HUDEP-2 (cell line): ENCODE data around the gene RHBDD1.

Experiments
- DNase-seq, 76 experiments: peaks; one replicate each; lab custom pipeline; 2025; ENCODE audit not compliant: unreplicated experiment in 76 of 76; lab: John Stamatoyannopoulos, UW

The RHBDD1 gene

DNA sequence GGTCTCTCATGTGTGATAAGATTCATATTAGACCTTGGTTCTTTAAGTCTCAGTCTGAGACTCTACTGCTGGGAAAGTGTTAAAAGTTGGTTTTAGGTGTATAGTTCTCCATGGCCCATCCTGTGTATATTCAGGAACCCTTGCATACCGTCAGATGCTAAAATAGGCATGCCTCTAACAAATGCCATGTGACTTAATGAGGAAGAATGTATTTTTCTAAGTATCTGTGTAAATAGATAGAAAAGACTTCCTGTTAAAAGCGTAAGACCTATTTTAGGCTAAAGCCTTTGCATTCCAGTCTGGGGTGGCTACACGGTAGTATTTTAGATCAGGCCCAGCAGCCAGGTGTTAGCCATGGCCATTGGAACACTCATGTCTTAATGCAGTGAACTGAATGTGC, 73.3 kb downstream of the RHBDD1 start:
- no peak for DNase-seq

DNA sequence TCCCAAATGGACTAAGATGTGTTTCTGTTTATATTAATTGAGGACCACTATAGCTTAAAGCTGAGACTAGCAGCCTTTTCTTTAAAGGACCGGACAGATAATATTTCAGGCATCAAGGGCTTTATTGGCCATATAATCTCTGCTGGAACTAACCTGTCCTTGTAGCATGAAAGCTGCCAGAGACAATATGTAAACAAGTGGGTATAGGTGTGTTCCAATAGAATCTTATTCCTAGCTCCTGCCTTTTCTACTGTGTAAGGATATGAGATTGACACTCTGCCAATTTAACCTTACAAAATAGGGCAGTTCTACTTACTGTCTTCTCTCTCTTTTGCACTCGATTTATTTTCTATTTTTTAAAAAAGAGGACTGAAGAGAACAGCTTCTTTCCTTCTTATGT, 74.0 kb downstream of the RHBDD1 start:
- no peak for DNase-seq

DNA sequence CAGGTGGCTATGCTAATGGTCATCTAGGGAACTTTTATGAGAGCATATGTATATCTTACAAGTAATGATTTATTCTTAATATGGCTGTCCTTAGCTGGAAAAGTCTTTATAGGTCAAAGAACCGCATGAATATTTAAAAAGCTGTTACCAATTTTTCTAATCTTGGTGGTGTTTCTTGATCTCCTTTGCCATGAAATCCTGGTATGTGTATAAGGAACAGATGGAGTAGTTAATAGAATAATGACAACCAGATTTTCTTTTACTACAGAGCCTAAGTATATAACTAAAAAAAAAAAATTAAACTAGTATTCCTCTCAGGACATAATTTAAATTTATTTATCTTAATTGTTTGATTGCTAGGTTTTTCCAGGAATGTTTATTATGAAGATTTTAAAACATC, 74.5 kb downstream of the RHBDD1 start:
- DNase-seq = no peak

DNA sequence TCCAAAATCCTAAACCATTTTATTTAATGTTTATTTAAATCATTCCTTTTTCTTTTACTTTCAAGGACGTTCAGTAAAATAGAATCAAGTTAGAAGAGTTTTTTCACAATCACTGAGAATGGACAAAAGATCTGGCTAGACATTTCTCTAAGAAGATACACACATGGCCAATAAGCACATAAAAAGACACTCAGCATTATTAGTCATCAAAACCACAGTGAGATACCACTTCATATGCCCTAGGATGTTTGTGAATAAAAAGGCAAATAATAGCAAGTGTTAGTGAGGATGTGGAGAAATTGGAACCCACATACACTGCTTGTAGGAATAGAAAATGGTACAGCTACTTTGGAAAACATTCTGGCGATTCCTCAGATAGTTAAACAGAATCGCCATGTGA, 76.1 kb downstream of the RHBDD1 start:
- no peak for DNase-seq

DNA sequence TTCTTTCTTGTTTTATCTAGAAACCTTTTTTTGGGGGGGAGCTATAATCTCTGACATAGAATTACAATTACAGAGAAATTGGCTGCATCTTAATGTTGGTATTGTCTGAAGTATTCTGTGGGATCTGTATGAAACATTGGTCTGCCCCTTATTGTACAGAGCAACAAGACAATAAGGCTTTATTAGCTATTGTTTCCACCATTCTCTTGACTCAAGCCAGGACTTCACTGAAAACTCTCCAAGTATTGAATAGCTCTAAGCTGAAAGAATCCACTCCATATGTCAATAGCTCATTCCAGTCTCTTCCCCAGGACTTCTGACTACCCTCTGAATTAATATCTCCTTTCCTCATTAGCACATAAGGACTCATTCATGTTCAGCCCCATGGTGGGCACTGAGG, 77.8 kb downstream of the RHBDD1 start:
- no peak for DNase-seq

DNA sequence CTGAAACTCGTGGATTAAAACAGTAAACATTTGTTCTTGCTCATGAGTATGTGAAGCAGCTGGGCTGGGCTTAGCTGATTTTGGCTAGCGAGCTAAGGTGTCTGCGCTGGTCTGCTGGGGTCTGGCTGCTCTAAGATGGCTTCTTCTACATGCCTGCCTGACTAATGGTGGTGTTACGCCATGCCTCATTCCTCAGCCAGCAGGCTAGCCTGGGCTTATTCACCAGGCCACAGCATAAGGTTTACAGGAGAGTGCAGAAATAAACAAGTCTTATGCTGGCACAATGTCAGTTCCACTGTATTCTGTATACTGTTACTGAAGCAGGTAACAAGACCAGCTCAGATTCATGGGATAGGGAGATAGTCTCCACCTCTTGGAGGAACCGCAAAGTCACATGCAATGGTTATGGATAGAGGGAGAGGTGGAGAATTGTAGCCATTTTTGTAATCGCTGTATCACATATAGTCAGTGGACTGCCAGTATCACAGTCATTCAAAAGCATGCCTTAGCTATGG, 80.0 kb downstream of the RHBDD1 start:
- no peak for DNase-seq

DNA sequence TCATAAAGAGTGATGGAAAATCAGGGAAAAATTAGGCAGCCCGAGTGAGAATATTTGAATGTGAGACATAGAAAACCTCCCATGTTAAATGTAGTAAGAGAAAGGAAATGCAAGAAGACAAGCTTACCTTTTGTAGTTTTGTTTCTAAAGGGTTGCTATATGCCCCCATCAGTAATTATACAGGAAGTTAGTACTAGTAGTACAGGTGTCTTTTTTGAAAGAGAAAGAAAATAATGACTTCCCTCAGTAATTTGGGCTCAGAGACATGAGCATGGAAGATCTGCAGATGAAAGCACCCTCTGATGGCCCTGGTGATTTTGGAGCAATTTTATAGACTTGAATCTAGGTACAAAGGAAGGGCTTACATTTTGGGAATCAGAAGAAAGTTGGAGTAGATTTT, 80.8 kb downstream of the RHBDD1 start:
- DNase-seq = no peak

DNA sequence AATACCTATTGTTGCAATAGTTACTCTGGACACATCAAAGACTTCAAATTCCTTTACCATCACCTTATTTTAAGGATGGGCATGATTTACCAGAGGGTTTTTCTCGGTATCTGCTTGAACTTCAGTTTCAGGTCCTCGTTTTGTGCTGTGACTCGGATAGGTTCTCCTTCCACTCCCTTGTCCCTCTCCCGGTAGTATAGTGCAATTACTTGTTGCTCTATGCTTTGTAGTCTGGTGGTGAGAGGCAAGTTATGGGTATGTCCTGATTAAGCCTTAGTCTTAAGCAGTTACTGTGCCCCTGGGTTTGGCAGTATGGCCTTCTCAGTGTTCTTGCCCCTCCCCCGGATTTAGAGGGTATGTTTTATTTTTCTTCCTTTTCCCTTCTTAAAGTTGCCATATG, 96.6 kb downstream of the RHBDD1 start:
- DNase-seq = no peak

DNA sequence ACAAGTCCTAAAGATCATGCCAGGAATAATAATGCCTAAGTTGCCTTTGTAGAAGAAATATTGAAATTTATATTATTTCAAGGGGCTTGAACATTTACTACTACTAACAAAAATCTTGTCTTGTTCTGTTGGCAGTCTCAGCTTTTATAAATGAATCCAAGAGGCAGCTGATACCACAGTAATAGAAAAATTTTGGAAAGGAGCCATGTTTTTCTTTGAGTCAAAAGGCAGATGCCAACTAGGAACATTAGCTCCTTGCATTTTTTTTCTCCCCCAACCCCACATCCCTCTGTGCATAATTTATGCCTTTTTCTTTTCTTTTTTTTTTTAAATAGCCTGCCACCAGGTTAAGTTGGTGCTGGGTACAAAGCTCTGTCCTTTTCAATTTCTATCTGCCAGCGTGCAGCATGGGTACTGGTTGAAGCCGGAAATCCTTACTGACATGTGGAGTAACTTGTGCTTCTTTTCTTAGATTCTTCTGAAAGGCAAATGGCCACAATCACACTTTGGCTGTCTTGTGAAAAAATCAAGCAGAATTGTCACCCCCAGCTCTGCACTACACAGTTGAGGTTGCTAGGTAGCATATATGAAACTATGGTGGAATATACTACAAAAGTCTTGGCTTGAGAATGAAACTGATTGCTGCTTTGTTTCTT, 98.8 kb downstream of the RHBDD1 start:
- DNase-seq = no peak

DNA sequence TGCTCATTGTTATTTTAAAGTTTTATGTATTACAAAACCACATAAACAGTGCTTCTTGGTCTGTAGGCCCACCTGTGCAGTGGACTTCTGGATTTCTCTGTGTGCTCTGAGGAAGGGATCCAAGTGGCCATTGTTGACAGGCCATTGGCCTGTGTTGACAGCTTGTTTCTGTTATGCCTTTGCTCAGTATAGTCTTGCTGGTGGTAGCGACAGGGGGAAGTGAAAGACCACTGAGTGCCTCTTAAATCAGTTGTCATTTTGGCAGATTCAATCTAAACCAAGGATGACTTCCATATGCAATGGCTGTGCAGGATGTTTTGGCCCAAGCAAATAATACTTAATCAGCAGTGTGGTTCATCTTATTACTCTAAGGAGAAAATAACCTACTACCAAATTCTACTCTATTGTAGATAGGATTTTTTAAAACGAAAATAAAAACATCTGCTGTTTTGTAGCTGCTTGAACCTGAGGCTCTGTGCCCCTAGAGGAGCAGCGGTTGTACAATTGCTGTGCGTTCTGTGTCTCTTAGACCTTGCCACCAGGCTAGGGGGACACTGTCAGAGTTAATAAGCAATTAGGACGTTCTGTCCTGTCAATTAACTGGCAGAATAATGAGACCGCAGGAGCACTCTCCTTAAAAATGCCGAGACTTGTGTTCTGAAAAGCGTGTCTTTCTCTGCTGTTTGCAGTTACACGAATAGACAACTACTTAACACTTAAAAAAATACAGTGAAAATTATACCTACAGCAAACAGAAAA, 108.2 kb downstream of the RHBDD1 start:
- no peak for DNase-seq

DNA sequence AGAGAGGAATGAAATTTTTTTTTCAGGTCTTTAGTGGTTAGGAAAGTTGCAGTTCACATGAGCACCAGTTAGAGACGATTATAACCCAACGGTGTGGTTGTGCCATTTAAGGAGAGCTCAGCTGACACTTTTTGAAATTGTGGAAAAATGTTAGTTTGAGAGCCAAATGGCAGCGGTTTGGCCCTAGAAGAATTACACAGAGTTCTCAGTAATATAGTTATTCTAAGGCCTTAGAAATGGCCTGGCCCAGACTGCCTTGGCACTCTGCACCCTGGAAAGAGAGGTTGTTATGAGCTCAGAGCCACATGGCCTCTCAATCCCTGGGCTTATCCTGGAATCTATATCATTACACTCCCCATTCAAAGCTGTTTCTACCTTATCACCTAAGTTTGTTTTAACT, 117.4 kb downstream of the RHBDD1 start:
- DNase-seq = no peak

DNA sequence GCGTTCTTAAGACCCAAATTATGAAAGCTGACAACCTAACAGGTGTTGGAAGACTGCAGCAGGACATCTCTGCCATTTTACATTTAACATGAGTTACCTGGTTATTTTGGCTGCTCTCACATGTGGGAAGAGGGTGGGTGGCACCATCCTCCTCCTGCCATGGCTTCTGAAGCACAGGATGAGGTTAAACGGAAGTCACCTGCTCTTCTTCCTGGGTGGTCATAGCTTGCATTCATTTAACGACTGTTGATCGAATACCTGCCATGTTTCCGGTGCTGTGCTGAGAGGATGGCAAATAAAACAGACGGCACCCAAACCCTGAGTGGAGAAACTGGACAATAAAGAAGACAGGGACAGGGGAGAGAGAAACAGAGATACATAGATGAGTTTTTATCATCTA, 118.0 kb downstream of the RHBDD1 start:
- no peak for DNase-seq

DNA sequence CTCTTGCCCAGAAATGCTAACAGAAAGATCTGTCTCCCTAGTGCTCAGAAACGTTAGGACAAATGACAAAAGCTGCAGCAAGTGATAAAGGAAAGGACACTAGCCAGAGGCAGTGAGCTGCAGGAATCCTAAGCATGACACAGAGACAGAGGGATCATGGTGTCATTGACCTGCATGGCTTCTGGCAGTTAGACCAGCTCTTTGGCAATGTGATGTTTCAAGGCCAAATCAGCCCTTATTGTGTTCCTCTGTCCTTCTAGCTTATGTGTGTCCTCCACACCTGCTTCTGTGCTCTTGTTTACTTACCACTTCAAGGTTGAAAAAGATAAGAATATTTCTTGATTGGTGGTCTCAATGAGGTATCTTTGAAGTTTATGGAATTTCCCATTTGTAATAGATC, 120.8 kb downstream of the RHBDD1 start:
- no peak for DNase-seq

DNA sequence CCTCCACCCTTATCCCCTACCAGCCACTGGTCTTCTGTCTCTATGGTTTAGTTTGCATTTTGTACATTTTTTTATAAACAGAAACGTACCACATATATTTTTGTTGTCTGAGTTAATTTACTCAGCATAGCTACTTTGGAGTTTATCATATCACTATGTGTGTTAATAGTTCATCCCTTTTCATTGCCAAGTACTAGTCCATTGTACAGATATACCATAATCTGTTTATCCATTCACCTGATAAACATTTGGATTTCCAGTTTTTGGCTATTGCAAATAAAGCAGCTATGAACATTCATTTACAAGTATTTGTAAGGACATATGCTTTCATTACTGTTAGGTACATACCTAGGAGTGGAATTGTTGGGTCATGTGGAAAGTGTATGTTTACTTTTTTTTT, 123.6 kb downstream of the RHBDD1 start:
- no peak for DNase-seq

DNA sequence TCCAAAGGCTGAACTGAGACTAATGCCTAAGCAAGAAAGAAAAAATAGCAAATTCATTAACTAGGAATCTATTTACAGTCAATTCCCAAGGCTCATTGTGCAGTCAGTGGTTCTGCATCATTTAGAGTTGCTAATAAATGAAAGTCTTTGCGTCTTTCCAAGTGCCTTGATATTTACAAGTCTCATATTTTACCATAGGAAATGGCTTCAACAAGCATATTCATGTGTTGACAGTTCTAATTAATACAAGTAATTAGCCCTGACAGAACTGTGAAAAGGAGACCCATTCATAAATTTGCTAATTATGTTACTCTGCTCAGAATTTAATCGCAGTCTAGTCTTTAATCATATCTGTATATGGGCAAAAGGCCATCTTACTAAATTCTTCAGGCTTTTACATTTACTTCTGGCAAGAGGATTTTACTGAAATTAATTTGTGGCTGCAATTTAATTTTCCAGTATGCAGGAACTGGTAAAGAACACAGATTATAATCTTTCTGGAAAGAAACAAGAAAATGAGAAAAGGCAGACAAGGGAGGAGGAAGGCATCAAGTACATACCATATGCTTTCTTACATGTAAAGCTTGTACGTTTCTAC, 126.4 kb downstream of the RHBDD1 start:
- DNase-seq = no peak

DNA sequence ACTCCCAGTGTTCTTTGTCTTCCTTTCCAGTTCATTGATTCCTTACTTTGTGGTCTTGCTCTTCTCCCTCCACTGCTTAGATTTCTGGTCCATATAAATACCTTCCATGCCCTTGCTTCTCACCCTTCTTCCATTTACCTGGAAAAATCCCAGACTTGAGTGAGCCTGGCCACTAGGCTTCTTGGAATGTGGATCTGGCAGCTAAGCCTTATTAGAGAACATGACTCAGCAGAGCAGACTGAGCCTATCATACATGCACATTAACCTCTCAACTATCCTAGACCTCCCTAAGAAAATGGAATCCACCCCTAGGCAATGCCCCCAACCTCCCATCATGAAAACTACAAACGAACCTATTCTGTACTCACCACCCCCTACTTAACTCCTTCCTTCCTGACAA, 127.7 kb downstream of the RHBDD1 start:
- DNase-seq = no peak

DNA sequence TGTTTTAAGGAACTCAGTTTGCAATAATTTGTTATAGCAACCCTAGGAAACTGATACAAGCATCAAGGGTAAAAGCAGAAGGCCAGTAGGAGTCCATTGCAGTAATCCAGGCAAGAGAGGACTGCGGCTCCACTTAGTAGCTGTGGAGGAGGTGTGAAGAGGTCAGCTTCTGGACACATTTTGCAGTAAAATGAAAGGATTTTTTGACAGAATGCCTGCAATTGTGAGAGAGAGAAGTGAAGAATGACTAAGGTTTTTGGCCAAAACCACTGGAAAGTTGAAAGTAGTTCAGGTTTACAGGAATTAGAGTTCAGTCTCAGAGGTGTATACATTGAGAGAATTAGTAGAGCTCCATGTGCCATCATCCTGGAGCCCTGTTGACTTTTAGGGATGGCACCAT, 129.5 kb downstream of the RHBDD1 start:
- DNase-seq = no peak

DNA sequence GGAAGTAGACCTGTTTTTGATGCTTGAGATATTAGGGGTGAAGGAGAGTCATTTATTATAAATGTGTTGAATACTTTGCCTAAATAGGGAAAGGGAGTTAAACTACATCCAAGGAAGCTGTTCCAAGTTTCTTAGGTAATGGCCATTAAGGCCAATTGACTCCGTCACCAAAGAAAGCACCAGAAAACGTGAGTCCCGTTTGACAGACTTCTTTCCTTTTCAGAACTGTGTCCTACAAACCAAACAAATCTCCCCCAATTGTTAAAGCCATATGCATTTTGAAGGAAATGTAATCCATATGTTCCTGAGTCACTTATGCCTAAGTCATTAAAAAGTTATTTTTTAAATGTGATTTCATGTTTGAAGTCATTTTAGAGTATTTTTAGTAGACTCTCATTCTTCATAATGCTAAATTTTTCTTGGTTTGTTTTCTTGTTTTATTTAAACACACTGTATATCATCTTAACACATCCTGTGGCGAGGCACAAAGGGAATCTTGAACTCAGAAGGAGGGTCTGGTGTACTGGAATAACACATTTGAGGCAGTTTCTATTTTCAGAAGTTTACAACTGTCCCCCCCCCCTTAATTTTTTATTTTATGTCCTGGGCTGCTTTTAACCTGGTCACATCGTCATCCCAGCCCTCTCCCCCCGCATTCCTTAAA, 133.7 kb downstream of the RHBDD1 start:
- no peak for DNase-seq

DNA sequence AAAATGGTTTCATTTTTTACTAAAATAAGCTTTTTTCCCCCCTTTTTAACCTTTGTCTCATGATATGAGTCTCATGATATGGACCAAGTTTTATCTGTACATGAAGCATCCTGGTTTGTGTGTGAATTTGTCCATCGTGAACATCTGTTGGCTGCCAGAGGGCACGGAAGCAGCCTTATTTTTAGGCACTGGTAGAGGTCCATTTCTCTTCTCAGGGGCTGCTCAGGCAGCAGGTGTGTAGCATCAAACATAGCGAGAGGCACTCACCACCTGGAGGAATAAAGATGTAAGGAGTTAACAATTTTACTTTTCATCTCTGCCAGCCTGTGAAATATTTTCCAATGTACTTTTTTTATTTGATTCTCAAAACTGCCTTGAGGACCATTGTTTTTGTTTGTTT, 134.5 kb downstream of the RHBDD1 start:
- DNase-seq = no peak

DNA sequence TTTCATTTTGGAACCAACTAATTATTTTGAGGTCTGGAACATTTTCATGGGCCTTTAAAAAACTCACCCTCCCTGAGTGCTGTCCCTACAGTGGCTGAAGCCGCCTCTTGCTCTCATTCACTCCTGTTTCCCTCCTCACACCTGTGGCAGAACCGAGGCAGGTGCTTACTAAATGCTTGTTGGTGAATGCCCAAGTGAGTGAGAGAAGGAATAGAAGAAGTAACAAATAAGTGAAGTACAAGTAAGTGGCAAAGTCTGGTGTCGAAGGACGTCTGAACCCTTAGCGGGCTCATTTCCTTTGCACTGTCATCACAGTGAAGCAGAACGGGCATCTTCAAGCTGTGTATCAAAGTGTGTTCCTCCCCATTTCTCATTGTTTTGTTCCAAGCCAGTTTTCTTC, 135.2 kb downstream of the RHBDD1 start:
- DNase-seq = no peak

DNA sequence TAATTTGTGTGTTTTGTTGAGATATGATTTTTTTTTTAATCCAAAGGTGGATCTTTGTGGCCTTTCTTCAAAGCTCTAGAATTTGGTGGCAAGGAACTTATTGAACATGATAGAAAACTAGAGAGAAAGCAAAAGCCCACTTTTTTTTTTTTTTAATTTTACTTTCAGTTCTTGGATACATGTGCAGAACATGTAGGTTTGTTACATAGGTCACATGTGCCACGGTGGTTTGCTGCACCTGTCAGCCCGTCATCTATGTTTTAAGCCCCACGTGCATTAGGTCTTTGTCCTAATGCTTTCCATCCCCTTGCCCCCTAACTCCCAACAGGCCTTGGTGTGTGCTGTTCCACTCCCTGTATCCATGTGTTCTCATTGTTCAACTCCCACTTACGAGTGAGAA, 135.9 kb downstream of the RHBDD1 start:
- no peak for DNase-seq

DNA sequence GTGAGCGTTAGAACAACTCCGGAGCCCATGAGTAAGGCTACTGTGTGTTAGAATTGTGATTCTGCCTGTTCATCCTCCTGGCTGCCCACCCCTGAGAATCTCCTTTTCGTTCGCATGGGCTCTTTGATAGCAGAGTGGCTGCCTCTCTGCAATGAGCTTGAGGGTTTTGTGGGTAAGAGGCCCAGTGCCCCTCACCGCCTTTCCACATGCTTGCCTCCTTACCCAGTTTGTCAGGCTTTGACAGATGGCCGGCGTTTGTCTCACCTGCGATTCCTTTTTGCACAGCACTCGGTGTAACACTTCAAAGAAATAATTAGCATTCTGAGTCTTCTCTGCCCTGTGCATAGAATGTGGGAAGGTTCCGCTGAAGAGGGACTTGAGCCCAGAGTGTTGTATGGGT, 138.0 kb downstream of the RHBDD1 start:
- DNase-seq = no peak
